HG02884 (cell line): ENCODE measurements around the gene COL21A1.
"Not testable (repeated sequence)": the region's sequence is repeated elsewhere in the genome, so short reads cannot be mapped to it uniquely, and the experiment has no call there.

ENCODE experiments used
- ATAC-seq: cut with Tn5 transposase; IDR thresholded peaks from one replicate; pipeline ENCODE4 v1.9.1; 2021; ENCODE audit warnings: mild to moderate bottlenecking, moderate library complexity; ENCODE audit not compliant: unreplicated experiment

Gene COL21A1

DNA sequence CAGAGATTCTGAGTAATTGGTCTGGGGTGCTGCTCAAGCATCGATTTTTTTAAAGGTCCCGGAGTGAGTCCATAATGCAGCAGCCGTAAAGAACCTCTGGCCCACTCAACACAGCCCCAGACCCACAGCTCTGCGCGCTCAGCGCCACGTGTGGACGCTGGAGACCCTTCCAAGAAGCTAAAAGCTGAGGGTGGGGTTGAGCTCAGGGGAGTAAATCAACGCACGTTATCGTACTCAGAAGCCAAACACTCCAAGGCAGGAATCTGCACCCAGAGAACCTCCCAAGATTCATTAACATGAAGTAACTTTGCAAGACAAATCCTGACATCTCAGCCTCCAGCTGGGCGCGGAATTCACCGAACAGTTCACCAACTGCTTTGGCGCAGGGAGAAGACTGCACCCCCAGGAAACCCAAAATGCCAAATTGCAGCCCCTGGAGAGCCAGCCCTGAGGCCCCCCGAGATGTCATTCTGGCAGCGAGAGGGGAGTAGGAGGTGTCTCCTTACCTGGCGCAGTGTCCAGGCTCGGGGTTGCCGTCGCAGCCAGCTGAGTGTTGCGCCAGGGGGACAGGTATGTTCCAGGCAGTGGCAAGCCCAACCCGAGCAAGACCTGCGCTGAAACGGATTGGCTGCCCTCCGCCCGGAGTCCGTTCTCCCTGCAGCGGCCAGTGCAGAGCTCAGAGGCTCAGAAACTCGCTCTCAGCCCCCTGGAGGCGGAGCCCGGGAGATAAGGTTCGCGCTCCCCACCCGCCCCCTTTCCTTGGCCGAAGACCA lies at the start of gene COL21A1:
COL21A1 (minus strand) TSS at position 700 of the 773 bp plus-strand sequence. CDS start 64,962 bp downstream, outside the sequence.
- no peak for ATAC-seq

DNA sequence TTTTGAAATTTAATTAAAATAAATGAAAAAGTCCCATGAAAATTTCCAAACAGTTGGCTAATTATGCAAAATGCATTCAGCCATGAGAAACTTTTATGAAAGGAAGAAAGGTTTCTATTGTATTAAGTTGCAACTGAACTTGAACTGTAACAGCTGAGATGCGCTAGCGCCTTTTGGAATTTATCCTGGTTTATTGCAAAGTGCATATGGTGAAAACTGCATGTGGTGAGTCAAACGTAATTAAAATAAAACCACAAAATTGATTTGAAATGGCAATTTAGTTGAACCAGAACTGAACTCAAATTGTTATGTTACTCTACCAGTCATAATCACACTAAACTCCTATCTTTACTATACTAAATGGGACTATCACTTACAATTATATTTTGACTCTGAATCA lies 46.4 kb upstream of the COL21A1 start:
- ATAC-seq = no peak

DNA sequence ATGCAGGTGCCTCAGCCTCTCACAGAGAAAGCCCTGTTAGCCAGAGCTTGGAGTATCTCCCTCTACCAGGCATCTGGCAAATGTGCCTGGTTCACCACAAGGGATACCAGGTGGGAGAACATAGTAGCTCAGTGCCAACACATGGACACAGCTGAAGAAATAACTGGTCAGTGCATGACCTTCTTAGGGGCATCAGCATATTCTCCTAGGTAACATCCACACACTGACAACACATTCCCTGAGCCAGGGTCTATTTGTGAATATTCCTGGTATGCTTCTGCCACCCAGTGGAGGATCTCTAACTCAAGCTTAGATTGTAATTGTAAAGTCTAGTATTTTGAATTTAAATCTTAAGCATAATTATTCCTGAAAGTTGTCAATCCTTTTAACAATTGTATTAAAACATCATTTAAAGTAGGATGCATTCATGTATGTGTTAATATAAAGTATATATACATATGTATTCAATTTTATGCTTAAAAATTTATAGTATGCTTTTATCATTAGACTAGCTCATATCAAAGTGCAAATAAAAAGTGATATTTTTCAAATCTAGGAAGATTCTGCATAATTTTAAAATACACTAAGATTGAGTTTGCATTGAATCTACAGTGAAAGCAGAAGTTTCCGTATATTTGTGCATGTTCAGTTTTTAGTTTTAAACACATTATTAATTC lies 45.3 kb upstream of the COL21A1 start:
- no peak for ATAC-seq

DNA sequence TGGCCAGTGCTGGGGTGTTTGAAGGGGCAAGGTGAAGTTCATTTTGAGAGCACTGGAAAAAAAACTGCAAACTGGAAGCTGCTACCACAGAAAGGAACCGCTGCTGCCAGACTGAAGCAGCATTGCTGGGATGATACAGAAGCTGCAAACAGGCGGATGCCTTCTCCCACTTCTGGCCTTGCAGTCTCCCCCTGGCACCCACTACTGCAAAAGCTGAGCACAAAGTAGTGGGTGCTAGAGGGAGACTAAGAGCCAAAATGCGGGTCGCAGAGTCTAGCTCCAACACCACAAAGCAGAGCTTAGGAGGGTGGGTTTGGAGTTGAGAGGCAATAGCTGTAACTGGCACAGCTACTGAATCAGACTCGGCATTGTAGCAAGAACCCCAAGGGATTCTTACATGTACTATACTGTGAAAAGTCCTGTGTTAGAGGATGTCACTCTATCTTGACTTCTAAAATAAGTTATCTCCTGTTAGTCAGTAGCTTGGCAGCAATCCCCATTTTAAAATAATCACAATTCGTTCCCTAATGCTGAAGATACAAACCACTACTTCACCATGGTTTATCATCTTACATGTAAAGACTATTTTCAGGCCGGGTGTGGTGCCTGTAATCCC lies 44.0 kb upstream of the COL21A1 start:
- no peak for ATAC-seq

DNA sequence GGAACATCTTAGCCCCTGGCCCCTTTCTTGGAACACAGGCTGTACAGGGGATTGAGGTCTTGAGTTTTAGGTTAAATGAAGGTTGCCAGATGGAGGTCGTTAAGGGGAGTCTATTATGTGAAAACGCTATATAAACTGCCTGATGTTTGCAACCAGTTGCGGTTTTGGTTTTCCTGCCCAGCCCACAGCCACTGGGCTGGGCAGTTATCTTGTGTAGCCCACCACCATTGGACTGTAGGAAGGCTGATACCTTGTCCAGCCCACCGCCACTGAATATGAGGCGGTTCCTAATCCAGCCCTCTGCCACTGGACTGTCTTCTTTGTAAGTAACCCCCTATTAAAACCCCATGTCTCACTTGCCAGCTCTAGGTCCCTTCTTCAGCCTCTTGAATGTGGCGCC lies 42.3 kb upstream of the COL21A1 start:
- no peak for ATAC-seq

DNA sequence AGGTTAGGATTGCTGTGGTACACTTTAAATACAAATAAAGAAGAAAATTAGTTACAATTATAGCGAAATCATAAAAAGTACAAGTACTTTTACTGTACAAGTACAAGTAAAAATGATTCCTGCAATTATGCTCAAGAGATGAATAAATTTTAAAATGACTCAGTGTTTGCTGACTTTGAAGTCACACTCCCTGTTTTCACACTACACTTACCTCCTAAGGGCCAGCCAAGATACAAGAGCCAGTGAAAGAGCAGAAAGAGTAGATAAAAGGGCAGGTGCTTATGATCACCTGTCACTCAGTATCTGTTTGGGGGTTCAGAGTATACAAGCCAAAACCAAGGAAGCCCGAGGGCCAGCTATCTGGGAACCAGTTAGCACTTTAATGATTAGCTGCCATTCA lies 41.0 kb upstream of the COL21A1 start:
- no peak for ATAC-seq

DNA sequence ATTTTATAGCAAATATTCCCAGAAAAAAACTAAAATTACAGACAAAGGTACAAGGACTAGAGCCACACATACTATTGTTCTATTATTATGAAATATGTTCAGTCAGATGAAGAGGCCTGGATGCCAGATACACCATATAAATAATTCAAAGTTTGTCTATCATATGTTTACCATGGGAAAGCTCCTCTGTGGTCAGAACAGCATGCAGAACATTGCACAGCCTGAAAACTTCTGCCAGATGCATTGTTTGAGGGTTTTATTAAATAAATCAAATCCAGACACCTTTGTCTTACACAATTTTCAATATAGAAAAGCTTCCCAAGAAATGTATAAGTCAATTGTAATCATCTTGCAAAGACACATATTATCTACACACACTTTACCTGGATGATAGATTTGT lies 35.0 kb upstream of the COL21A1 start:
- no peak for ATAC-seq

DNA sequence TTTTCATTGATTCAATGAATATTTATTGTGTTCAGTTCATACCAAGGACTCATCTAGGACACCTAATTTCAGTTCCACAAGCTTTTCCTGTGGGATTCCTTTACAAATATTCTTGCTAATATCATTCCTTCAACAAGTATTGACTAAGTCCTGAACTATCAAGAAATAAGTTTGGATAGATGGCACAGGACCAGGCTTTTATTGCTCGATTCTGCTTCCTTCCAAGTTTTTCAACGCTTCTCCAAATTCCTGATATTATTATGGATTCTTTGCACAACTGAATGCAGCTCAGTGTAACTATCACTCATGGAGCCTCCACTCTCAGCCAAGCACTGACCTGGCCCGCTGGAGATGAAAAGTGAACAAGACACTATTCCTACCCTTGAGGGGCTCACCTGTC lies 32.7 kb upstream of the COL21A1 start:
- no peak for ATAC-seq

DNA sequence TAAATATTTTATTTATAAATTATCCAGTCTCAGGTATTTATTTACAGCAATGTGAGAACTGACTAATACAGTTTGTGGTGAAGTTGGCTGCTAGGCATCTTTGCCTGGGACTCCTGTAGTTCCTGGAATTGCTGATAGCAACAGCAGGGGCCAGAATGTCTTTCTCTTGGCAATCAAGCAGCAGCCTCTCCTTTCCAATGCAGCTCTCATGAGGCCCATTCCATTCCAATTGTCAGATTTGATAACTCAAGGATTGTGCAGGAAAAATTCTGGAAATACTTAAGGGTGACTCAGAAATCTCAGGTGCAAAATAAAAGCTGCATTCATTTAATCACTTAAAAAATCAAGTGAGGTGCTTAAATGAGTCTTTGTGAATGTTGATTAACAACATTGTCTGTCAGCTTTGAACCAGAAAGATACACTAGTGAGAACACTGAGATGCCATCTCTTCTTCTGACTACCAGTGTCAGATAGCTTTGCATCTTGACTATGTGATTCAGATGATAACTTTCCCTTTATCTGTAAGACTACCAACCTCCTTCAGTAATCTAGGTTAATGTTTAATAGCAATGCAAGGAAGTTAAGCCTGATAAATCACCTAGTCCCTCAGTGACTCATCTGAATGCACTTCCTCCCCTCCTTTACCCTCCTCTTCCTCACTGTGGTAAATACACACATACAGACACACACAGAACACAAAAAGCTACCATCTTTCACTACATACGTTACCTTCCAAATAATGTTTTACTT lies 32.1 kb upstream of the COL21A1 start:
- ATAC-seq = no peak

DNA sequence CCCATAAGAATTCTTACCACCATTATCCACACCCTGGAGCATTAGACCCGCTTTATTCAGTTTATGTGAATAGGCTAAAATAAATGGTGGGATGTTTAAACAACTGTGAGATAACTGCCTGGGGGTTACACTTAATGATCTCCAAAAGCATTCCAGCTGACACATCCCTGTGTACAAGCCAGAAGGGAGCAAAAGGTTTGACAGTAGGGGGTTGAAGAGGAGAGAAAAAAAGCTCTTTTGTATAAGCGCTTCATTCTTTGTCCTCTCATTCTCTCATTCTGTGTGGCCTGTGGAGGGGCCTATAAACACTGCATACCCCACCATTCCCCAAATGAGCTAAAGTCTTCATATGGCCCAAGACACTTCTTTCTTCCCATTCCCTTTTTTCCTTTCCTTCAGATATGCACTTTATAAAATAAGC lies 30.8 kb upstream of the COL21A1 start:
- ATAC-seq = no peak

DNA sequence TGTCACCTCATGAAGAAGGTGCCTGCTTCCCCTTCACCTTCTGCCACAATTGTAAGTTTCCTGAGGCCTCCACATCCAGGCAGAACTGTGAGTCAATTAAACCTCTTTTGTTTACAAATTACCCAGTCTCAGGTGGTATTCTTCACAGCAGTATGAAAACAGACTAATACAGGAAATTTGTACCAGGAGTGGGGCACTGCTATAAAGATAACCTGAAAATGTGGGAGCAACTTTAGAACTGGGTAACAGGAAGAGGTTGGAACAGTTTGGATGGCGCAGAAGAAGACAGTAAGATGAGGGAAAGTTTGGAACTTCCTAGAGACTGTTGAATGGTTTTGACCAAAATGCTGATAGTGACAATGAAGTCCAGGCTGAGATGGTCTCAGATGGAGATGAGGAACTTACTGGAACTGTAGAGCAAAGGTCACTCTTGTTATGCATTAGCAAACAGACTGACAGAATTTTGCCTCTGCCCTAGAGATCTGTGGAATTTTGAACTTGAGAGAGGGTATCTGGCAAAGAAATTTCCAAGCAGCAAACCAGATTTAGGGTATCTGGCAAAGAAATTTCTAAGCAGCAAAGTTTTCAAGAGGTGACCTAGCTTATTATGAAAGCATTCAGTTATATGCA lies 23.5 kb upstream of the COL21A1 start:
- no peak for ATAC-seq

DNA sequence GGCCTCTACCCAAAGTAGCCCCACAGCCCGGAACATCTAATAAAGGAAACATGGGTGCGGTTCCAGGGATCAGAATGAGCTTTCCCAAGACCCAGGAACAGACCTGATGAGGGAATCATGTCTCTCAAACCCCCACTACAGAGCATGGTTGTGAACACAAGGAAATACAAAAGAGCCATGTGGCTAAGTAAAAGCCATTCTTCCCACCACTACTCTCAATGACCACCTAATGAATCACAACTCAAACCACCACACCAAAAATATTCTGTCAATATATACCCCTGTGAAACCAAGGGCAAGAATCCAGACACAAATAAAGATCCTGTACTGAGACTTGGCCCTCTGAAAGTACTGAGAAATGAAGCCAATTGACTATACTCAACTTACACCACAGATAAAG lies 20.9 kb upstream of the COL21A1 start:
- ATAC-seq = no peak

DNA sequence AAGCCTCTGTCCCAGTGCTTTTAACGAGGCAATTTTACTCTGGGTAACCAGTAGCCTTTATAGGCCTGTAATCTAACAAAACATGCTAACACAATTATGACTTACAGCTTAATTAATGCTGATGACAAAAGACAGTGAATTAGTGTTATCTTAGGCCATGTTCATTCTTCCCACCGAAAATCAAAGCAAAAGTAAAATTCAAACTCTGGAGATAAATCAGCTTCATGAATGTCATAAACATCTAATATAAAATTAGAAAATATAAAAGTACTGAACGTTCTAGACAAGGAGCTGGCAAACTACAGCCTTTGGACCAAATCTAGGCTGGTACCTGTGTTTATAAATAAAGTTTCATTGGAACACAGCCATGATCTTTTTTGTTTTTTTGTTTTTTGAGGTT lies 18.6 kb upstream of the COL21A1 start:
- no peak for ATAC-seq

DNA sequence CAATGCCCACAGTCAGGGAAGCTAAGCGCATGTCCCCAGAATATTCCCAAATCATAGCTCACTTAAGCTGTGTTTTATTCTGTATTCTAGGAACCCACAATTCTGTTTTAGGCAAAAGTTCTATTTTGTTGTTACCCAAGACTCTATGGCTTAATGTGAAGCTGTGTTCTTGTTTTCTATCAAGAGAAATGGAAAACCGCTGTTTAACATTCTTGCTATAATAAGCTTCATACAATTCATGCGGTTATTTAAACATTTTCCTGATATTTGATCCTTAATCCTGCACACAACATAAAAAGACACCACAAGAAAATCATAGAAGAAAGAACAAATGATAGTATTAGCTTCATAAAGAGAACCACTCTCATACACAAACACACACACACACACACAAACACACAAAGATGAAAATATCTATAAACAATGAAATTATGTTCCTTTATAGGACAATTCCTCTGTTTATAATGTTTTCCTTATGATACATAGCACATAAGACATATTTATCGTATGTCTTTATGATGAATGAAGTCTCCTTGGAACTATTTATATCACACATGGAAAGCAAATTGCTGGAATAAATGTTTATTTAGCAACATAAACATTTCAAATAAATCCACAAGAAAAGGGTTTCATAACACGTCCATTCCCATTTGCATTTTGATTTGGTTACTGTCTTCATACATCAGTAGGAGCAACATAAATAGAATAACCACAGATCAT lies 16.4 kb upstream of the COL21A1 start:
- no peak for ATAC-seq

DNA sequence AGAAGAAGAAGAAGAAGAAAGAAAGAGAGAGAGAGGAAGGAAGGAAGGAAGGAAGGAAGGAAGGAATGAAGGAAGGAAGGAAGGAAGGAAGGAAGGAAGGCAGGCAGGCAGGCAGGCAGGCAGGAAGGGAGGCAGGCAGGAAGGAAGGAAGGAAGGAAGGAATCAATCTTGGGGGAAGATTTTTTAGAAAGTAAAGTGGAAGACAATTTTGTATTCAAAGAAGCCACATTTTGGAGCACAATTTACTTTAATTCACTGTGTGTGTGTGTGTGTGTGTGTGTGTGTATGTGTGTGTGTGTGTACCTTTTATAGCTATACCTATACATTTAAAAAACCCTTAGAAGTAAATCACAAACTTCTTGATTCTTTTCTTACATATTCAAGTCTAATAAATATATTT lies 13.2 kb upstream of the COL21A1 start:
- ATAC-seq = not testable (repeated sequence)

DNA sequence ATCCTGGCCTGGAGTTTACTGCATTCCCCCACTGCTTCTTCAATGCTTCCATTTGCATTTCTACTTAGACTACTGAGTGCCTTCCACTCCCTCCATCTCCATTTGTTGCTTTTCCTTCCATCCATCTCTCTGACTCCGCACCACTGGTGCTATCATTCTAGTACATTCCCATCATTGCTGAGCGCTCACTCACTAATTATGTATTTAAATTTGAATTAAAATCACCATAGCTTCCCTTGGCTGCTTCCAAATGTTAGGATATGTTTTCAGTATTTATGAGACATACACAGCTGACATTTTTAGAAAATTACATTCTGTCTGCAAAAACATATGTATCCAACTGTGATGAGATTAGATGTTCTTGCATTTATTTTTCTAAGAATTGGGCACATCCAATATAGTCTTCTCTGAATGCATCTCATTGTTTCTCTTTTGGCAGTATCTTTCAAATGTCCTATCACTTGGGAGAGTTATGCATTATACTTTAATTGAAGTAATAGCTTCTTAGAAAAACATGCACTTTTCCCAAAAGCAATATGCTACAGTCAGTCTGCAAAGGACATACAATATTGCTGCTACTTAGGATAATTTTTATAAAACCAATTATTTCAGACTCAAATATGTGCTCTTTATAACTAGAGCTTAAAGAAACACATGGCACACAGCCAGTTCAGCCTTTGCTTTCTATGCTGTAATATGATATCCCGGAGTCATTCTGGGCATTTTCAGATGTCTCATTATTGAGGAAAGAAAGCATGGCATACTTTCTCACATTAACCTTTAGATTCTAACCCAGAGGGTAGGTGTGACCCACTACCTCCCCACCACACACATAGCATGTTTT lies 12.1 kb upstream of the COL21A1 start:
- no peak for ATAC-seq

DNA sequence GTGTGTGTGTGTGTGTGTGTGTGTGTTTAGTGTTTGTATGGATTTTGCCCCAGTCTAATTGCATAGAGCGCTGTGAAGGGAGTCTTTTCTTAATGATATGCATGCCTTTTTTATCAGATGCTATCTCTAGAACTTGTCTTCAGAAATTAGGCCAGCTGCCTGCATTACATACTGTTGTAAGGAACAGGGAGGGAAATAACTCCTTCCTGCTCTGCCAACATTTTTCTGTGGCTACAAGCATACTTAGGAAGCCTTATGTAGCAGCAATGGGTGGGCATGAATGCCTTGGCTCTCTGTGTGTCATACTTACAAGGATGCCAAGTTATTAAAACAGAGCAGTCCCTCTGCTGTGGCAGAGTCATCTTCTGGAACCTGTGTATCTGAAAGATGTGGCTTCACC lies 8.0 kb upstream of the COL21A1 start:
- ATAC-seq = no peak

DNA sequence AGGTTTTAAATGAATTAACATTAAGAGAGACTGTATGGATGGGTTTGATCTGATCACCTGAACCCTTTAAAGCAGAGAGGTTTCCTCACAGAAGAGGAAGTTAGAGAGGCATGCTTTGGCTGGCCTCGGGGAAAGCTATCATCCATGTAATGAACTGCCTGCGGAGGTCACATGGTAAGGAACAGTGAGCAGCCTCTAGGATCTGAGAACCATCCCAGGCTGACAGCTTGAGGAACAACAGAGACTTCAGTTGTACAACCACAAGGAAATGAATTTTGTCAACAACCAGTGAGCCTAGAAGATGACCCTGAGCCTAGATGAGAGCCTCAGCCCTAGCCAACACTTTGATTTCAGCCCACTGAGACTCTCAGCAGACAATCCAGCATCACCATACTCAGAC lies 2.9 kb upstream of the COL21A1 start:
- no peak for ATAC-seq

DNA sequence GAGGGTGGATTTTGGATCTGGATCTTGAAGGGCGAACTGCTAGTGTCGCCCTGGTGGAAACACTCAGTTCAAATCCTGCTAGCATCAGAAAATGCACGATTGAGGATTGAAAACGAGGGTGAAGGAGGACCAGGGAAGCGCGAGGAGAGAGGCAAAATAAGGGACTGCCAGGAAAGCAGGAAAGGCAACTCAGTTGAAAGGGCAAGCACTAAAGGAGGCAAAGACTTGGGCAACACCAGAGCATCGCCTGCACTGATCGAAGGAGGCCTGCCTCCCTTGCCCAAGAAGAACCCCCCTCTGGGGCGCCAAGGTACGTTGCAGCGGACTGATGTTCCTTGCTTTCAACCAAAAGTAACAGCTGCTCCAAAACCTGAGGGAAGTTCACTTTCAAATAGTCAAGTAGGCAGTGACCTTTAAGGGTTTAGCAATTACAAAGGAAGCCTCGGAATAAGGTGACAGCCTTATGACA lies 308 bp upstream of the COL21A1 start:
- ATAC-seq = no peak
